C4-2B (cell line): Measurements from ENCODE around the gene RAB11FIP4.

Source experiments
- CTCF ChIP-seq: fragments of 450-650 bp; conservative IDR thresholded peaks from 2 replicates; pipeline ENCODE4 v1.5.1; 2017; ENCODE audit warnings: mild to moderate bottlenecking
- ZFX ChIP-seq: fragments of 450-650 bp; IDR thresholded peaks from 2 replicates; pipeline ENCODE4 v1.6.1; 2017

DNA sequence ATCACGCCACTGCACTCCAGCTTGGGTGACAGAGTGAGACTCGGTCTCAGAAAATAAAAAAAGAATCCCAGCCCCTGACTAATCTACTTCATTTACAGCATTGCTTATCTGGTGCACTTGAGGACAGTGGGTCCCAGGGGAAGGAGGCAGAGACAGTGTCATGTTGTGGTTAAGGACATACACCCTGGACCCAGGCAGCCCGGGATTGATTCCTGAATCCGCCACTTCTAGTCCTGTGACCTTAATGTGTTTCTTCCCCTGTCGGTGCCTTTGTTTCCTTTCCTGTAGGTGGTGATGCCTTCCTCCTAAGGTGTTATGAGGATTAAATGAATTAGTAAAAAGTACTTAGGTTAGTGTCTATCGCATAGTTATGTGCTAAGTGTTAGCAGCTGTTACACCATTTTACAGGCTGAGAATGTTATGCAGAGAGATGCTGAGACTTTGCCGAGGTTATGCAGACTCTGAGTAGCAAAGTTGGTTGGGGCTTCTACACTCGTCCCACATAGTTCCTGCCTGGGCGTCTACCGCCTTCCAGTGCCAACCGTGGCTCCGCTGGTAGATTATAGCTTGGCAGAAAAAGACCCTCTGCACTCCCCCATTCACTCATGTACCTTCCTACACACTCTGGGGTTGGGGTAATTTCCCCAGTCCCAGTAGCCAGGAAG, 74.8 kb downstream of the RAB11FIP4 start:
- no peak for TF ChIP-seq CTCF
- TF ChIP-seq ZFX = no peak
